DMS114 treated with DMSO at 0.1 percent for 48 hours (cell line): Measurements from ENCODE around the gene PVALEF.

ENCODE experiments used
- DNase-seq: peaks from one replicate; lab custom pipeline; 2025; ENCODE audit not compliant: unreplicated experiment; lab: John Stamatoyannopoulos, UW

PVALEF gene

GRCh38 chr17:81180836-81181810 lies 15.8 kb downstream of the PVALEF start:
- DNase-seq, result no peak

GRCh38 chr17:81181811-81182185 lies 16.5 kb downstream of the PVALEF start:
- no peak for DNase-seq

GRCh38 chr17:81182596-81182995 lies 17.3 kb downstream of the PVALEF start:
- DNase-seq, result no peak

DNA sequence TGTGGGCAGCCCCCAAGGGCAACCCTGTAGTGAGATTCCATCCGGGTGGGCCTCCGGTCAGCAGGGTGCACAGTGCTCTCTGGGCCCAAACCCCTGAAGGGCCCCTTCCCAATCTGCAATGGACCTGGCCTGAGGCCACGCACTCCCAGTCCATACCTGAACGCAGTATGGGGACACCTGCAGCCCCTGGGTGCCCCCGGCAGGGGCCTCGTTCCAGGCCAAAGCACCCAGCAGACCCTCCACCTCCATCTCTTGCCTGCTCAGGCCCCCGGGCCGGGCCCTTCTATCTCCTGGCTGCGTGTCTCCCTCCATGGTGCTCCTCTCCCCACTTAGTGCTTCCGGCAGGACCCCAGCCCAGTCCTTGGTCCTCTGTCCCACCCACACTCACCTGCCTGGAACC lies 18.0 kb downstream of the PVALEF start:
- no peak for DNase-seq

DNA sequence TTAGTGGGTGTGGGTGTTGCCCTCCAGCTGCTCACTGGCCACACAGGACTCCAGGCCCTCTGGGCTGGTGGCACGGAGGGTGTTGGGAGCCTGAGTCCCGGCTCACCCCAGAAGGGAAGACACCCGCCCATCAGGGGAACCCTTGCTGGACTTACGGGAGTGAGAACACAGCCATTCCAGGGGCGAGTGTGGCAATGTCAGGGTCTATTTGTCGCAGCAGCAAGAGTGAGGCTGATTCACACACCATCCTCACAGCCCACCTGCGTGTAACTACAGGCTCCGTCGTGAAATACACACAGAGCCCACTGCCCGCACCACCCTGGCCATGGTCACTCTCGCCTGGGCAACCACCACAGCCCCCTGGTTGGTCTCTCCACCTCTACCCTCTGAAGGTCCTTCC lies 18.5 kb downstream of the PVALEF start:
- no peak for DNase-seq

GRCh38 chr17:81184555-81184954 lies 19.2 kb downstream of the PVALEF start:
- DNase-seq, result no peak

GRCh38 chr17:81186203-81186602 lies 20.9 kb downstream of the PVALEF start:
- no peak for DNase-seq

GRCh38 chr17:81187120-81187519 lies 21.8 kb downstream of the PVALEF start:
- no peak for DNase-seq

GRCh38 chr17:81187586-81188490 lies 22.5 kb downstream of the PVALEF start:
- DNase-seq, result no peak

- no peak for DNase-seq
These were observed 23.2 kb downstream of the PVALEF start for GRCh38 chr17:81188491-81188840.

- DNase-seq, result no peak
These were observed 23.7 kb downstream of the PVALEF start for GRCh38 chr17:81189016-81189415.

- no peak for DNase-seq
These were observed 24.6 kb downstream of the PVALEF start for GRCh38 chr17:81189670-81190530.

DNA sequence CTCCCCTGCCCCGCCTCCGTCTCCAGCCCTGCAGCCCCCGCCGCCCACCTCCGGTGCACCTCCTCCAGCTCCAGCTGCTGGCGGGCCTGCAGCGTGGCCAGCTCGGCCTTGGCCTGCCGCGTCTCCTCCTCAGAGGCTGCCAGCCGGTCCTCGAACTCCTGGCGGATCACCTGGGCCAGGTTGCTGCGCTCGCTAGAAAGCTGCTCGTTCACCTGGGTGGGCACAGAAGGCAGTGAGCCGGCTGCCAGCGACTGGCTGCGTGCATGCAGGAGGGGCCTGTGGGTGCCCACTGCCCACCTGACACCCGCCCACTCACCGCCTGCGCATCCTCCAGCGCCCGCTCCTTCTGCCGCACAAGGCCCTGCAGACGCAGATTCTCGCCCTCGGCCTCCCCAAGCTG lies 25.3 kb downstream of the PVALEF start:
- DNase-seq, result no peak

DNA sequence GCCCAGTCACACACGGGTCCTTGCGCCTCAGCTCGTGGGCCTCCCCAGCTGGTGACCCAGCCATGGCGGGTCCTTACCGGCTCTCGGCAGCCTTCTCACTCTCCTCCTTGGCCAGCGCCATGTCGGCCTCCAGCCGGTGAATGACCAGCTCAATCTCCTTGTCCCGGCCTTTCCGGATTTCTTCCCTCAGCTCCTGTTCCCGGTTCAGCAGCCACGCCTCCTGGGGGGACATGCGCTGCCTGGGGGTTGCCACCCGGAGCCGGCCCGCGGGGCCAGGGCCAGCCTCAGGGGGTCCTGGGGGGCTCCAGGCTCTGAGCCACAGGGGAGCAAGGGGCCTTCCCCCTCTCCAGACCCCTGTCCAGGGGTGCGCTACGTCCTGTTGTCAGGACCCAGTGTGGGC lies 25.8 kb downstream of the PVALEF start:
- DNase-seq, result no peak

DNA sequence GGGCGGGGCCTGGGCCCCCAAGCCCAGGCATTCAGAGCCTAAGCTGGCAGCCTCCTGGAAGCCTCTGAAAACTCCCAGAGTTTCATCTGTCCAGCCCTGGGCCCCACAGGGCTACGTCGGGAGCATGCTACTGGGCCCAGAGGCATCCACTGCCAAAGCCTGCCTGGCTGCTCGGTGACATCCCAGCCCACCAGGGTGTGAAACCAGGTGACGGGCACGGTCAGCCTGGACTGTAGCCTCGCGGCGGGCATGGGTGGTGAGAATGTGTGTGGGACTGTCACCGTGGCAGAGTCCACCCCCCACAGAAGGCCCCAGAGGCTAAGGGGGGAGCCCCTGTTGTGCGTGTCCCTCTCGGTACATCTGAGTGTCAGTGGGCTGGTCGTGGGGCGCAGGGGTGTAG lies 26.3 kb downstream of the PVALEF start:
- no peak for DNase-seq

DNA sequence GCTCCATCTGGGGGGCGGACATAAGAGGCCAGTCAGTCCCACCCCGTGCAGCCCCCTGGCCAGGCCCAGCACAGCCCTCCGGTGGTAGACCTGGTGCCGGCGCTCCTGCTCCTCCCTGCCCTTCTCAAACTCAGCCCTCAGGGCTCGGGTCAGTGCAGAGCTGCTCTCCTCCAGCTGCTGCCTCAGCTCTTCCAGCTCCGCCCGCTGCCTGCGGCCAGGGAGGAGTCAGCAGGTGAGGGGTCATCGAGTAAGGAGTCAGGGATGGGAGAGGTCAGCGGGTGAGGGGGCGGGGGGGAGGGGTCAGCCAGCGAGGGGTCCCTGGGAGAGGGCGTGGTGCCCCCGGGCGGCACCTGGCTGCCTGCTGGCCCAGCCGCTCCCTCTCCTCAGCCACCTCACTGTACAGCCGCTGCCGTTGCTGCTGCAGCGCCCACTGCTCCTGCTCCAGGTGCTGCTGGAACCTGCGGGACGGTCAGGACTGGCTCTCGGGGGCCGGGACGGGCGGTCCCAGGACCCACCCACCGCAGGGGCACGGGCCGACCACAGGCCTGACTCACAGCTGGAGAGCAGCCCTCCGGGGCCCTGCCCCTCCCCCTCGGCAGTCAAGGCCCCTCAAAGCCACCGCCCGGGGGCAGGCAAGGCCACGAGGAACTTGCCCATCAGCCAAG lies 27.2 kb downstream of the PVALEF start:
- DNase-seq, result no peak

DNA sequence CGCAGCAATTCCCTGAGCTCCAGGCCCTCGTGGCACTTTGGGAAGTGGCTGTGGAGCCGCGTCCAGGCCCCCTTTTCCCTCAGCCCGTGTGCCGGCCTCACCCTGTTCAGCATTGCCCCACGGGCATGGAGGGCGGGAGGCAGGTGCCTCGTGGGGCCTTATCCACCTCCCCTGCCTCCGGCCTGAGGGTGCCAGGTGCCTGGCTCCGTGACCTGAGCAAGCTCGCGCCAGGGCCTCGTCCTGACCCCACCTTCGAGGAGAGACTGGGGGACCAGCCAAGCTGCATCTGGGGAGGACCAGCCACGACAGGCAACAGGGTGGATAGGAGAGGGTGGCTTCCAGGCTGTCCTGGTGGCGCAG lies 27.7 kb downstream of the PVALEF start:
- DNase-seq, result no peak

DNA sequence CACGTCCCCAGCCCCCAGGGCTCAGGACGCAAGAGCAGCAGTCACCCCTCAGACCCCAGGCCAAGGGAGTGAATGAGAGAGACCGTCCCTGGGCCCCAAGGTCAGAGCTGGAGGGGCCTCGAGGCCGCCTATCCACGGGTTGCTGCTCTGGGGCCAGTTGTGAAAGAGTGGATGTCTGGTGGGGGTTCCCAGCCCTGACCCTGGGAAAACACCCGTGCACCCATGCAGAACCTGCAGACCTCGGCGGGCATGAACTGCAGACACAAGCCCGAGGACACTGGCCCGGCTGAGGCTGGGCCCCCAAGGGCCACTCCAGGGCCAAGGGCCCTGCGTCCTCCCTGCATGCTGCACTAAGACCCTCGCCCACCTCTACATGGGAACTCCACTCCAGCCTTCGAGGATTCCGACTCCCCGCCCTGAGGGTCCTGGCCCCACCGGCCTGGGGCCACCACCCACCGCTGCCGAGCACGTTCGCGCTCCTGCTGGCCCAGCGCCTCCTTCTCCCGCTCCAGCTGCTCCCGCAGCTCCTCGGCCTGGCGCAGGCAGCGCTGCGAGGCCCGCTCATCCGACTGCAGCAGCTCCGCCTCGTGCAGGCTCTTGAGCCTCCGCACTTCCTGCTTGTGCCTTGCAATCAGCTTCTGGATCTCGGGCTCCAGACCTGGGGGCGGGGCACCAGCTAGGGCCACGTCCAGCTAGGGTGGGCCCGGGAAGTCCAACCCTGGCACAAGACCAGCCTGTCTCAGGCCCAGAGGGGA lies 28.3 kb downstream of the PVALEF start:
- no peak for DNase-seq

GRCh38 chr17:81194225-81194760 lies 29.0 kb downstream of the PVALEF start:
- no peak for DNase-seq
